ENCODE results near the gene KAZN.

Gene KAZN

DNA sequence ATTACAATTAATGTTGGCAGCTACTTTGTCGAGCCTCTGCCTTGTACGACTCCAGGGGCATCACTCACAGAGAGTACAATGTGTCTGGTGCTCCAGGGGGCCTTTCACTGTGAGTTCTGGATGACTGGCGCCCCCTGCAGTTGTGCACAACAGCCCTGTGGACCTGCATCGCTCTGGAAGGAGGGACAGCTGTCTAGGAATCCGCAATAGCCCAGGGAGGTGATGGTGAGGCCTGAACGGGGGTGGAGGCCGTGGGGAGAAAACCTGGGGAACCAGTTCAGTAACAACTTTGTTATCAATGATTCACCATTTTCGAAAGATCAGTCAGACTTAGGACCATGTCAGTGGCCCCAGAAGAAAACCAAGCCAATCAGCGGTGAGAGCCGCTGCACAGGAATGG is 189.1 kb downstream of the KAZN start:
- no CpG with 5 or more reads among the region's 10 CpGs for WGBS (ENCODE audit: extremely low coverage, insufficient coverage, insufficient read length)
- H3K36me3 ChIP-seq (ENCODE audit: control insufficient read depth in 1 of 2, insufficient read depth in 2 of 2, low read length in 2 of 2), result no peaks in the 10 kb centered on the region
- H2AK5ac ChIP-seq (ENCODE audit: low read length), result no peak overlapping the region
- no peaks in the 10 kb centered on the region for H3K9me3 ChIP-seq (ENCODE audit: insufficient read depth, low read depth, low read length)
- no peak overlapping the region for H2BK5ac ChIP-seq (ENCODE audit: low read depth, low read length, poor library complexity)
- DNase-seq, result peak; percentile 83 to 88
- no peaks in the 10 kb centered on the region for H3K79me2 ChIP-seq (ENCODE audit: control insufficient read depth, insufficient read depth, low read length, poor library complexity)
- no peak overlapping the region for H2AFZ ChIP-seq (ENCODE audit: insufficient read depth, low read length, poor library complexity)
- no peaks in the 10 kb centered on the region for H3K27me3 ChIP-seq (ENCODE audit: insufficient read depth, low read length)
- no peak overlapping the region for H2BK12ac ChIP-seq (ENCODE audit: low read length)
- no peak overlapping the region for H4K8ac ChIP-seq (ENCODE audit: low read depth, low read length)
- H4K91ac ChIP-seq (ENCODE audit: low read depth, low read length), result no peak overlapping the region
- H3K18ac ChIP-seq (ENCODE audit: low read length), result no peak overlapping the region
- no peak overlapping the region for H3K4ac ChIP-seq (ENCODE audit: low read depth, low read length)
- H3K4me3 ChIP-seq (ENCODE audit: low read depth, low read length), result no peak overlapping the region
- H3K27ac ChIP-seq (ENCODE audit: low read depth, low read length), result no peak overlapping the region
- H4K12ac ChIP-seq (ENCODE audit: low read depth, low read length), result no peak overlapping the region
- H3K23ac ChIP-seq (ENCODE audit: low read length), result no peak overlapping the region
- H3K79me1 ChIP-seq (ENCODE audit: low read length), result no peaks in the 10 kb centered on the region
- no peak overlapping the region for H3K9ac ChIP-seq (ENCODE audit: low read length)
- no peak overlapping the region for H3K4me2 ChIP-seq (ENCODE audit: low read length)
- H3K4me1 ChIP-seq (ENCODE audit: control insufficient read depth in 1 of 2, insufficient read depth in 2 of 2, low read length in 2 of 2), result peaks cover 7 to 9% of the 10 kb centered on the region in 2 experiments
- no peak overlapping the region for H3K14ac ChIP-seq (ENCODE audit: low read length)
- no peak overlapping the region for H2BK120ac ChIP-seq (ENCODE audit: insufficient read depth, low read length, poor library complexity)

DNA sequence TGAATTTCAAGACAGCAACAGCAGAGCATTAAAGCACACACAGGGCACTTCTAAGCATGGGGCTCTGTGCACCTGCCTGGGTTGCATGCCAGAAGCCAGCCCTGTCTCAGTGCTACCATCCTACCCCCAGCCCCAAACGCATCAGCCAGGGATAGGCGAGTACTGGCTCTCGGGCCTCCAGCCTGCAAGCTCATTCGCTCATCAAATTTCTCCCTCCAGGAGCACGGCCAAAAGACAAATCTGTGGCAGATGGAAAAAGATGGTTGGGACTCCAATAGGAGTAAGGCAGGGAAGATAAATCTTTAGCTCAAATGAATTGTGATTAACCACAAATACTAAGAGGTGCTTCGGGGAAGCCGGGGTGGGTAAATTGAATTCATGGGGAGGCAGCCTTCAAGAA is 189.6 kb downstream of the KAZN start:
- H3K23ac ChIP-seq (ENCODE audit: low read length), result no peak overlapping the region
- no peak overlapping the region for H3K18ac ChIP-seq (ENCODE audit: low read length)
- no peak overlapping the region for H2BK5ac ChIP-seq (ENCODE audit: low read depth, low read length, poor library complexity)
- H3K4me1 ChIP-seq (ENCODE audit: control insufficient read depth in 1 of 2, insufficient read depth in 2 of 2, low read length in 2 of 2), result peaks cover 7 to 9% of the 10 kb centered on the region in 2 experiments
- H2AK5ac ChIP-seq (ENCODE audit: low read length), result no peak overlapping the region
- WGBS (ENCODE audit: extremely low coverage, insufficient coverage, insufficient read length), result no CpG with 5 or more reads among the region's 7 CpGs
- no peaks in the 10 kb centered on the region for H3K79me1 ChIP-seq (ENCODE audit: low read length)
- no peaks in the 10 kb centered on the region for H3K9me3 ChIP-seq (ENCODE audit: insufficient read depth, low read depth, low read length)
- no peak overlapping the region for H2AFZ ChIP-seq (ENCODE audit: insufficient read depth, low read length, poor library complexity)
- H4K8ac ChIP-seq (ENCODE audit: low read depth, low read length), result no peak overlapping the region
- no peak overlapping the region for H2BK12ac ChIP-seq (ENCODE audit: low read length)
- H3K27me3 ChIP-seq (ENCODE audit: insufficient read depth, low read length), result no peaks in the 10 kb centered on the region
- H3K27ac ChIP-seq (ENCODE audit: low read depth, low read length), result no peak overlapping the region
- H3K79me2 ChIP-seq (ENCODE audit: control insufficient read depth, insufficient read depth, low read length, poor library complexity), result no peaks in the 10 kb centered on the region
- H3K14ac ChIP-seq (ENCODE audit: low read length), result no peak overlapping the region
- no peak overlapping the region for H4K91ac ChIP-seq (ENCODE audit: low read depth, low read length)
- no peak overlapping the region for H4K12ac ChIP-seq (ENCODE audit: low read depth, low read length)
- DNase-seq, result peak in 1 of 2 donors; percentile 19
- H3K4ac ChIP-seq (ENCODE audit: low read depth, low read length), result no peak overlapping the region
- no peaks in the 10 kb centered on the region for H3K36me3 ChIP-seq (ENCODE audit: control insufficient read depth in 1 of 2, insufficient read depth in 2 of 2, low read length in 2 of 2)
- no peak overlapping the region for H2BK120ac ChIP-seq (ENCODE audit: insufficient read depth, low read length, poor library complexity)
- H3K9ac ChIP-seq (ENCODE audit: low read length), result no peak overlapping the region
- H3K4me2 ChIP-seq (ENCODE audit: low read length), result no peak overlapping the region
- no peak overlapping the region for H3K4me3 ChIP-seq (ENCODE audit: low read depth, low read length)

DNA sequence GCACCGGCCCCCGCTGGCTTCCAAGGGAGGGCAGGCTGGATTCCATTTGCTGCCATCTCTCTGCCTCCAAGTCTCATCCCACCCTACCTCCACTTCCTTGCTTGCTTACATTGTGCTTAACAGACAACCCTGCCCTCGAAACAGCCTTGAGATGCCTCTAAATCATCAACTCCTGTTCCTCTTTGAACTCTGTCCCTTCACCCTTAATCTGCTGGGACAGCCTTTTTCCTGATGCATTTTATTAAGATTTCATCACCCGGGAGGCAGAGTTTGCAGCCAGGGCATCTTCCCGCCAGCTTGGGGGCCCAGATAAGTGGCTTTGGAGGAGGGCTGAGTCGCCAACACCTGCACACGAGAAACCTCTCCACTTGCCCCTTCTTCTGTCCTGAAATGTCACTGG is 192.5 kb downstream of the KAZN start:
- Histone ChIP-seq H2BK120ac (ENCODE audit: insufficient read depth, low read length, poor library complexity) (no peak overlapping the region), H3K9me3 (ENCODE audit: insufficient read depth, low read depth, low read length) (no peaks in the 10 kb centered on the region), H3K9ac (ENCODE audit: low read length) (no peak overlapping the region), H3K36me3 (ENCODE audit: control insufficient read depth in 1 of 2, insufficient read depth in 2 of 2, low read length in 2 of 2) (no peaks in the 10 kb centered on the region), H3K4me2 (ENCODE audit: low read length) (no peak overlapping the region), H2BK5ac (ENCODE audit: low read depth, low read length, poor library complexity) (no peak overlapping the region), H2AFZ (ENCODE audit: insufficient read depth, low read length, poor library complexity) (no peak overlapping the region), H4K91ac (ENCODE audit: low read depth, low read length) (no peak overlapping the region), H4K8ac (ENCODE audit: low read depth, low read length) (no peak overlapping the region), H3K79me2 (ENCODE audit: control insufficient read depth, insufficient read depth, low read length, poor library complexity) (no peaks in the 10 kb centered on the region), H3K79me1 (ENCODE audit: low read length) (no peaks in the 10 kb centered on the region), H3K4me3 (ENCODE audit: low read depth, low read length) (no peak overlapping the region), H3K18ac (ENCODE audit: low read length) (no peak overlapping the region), H3K27me3 (ENCODE audit: insufficient read depth, low read length) (no peaks in the 10 kb centered on the region), H2AK5ac (ENCODE audit: low read length) (no peak overlapping the region), H4K12ac (ENCODE audit: low read depth, low read length) (no peak overlapping the region), H3K23ac (ENCODE audit: low read length) (no peak overlapping the region), H3K27ac (ENCODE audit: low read depth, low read length) (no peak overlapping the region), H3K4me1 (ENCODE audit: control insufficient read depth in 1 of 2, insufficient read depth in 2 of 2, low read length in 2 of 2) (peaks cover 7 to 9% of the 10 kb centered on the region in 2 experiments), H3K14ac (ENCODE audit: low read length) (no peak overlapping the region), H3K4ac (ENCODE audit: low read depth, low read length) (no peak overlapping the region), H2BK12ac (ENCODE audit: low read length) (no peak overlapping the region)
- WGBS (ENCODE audit: extremely low coverage, insufficient coverage, insufficient read length), result no CpG with 5 or more reads among the region's 7 CpGs
- DNase-seq, result no peak

DNA sequence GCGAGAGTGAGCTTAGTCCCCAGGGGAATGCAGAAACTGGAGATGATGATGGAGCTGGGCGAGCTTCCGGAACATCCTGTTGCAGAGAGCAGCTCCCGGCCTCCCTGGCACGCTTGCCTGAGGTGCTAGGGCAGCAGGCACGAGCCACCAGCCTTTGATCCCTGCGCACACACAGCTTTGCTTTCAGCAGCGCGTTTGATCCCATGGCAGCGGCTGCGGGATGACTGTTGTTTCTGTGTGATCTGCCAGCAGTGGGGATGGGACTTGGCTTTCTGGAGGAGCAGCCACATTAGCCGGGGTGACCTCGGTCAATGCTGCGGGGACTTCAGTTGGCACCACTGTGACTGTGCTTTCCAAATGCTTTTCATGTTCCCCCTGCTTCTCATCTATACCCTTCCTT is 193.2 kb downstream of the KAZN start:
- H3K79me2 ChIP-seq (ENCODE audit: control insufficient read depth, insufficient read depth, low read length, poor library complexity), result no peaks in the 10 kb centered on the region
- H3K79me1 ChIP-seq (ENCODE audit: low read length), result no peaks in the 10 kb centered on the region
- H3K23ac ChIP-seq (ENCODE audit: low read length), result no peak overlapping the region
- H2BK5ac ChIP-seq (ENCODE audit: low read depth, low read length, poor library complexity), result no peak overlapping the region
- no peak overlapping the region for H3K4ac ChIP-seq (ENCODE audit: low read depth, low read length)
- H2BK120ac ChIP-seq (ENCODE audit: insufficient read depth, low read length, poor library complexity), result no peak overlapping the region
- no peak overlapping the region for H2AFZ ChIP-seq (ENCODE audit: insufficient read depth, low read length, poor library complexity)
- no peak overlapping the region for H4K8ac ChIP-seq (ENCODE audit: low read depth, low read length)
- H2AK5ac ChIP-seq (ENCODE audit: low read length), result no peak overlapping the region
- no CpG with 5 or more reads among the region's 14 CpGs for WGBS (ENCODE audit: extremely low coverage, insufficient coverage, insufficient read length)
- peaks cover under 1% of the 10 kb centered on the region for H3K9me3 ChIP-seq (ENCODE audit: insufficient read depth, low read depth, low read length)
- peaks cover 7 to 9% of the 10 kb centered on the region in 2 experiments for H3K4me1 ChIP-seq (ENCODE audit: control insufficient read depth in 1 of 2, insufficient read depth in 2 of 2, low read length in 2 of 2)
- no peak overlapping the region for H2BK12ac ChIP-seq (ENCODE audit: low read length)
- H3K18ac ChIP-seq (ENCODE audit: low read length), result no peak overlapping the region
- H3K27ac ChIP-seq (ENCODE audit: low read depth, low read length), result no peak overlapping the region
- no peaks in the 10 kb centered on the region for H3K27me3 ChIP-seq (ENCODE audit: insufficient read depth, low read length)
- no peak overlapping the region for H4K12ac ChIP-seq (ENCODE audit: low read depth, low read length)
- H3K4me2 ChIP-seq (ENCODE audit: low read length), result no peak overlapping the region
- H3K36me3 ChIP-seq (ENCODE audit: control insufficient read depth in 1 of 2, insufficient read depth in 2 of 2, low read length in 2 of 2), result no peaks in the 10 kb centered on the region
- H3K9ac ChIP-seq (ENCODE audit: low read length), result no peak overlapping the region
- no peak for DNase-seq
- no peak overlapping the region for H3K4me3 ChIP-seq (ENCODE audit: low read depth, low read length)
- no peak overlapping the region for H3K14ac ChIP-seq (ENCODE audit: low read length)
- no peak overlapping the region for H4K91ac ChIP-seq (ENCODE audit: low read depth, low read length)
